T-cell (primary cell): ENCODE measurements around the gene MKLN1. TPM values are rescaled to one million over a fixed set of nuclear protein-coding genes. Genes with fewer than 3 reads are reported as not detected.

Experiments used
- ATAC-seq, 4 experiments: fragments of 200-7000 bp in 3 of 4; fragments of 150-1000 bp in 1 of 4; cut with Tn5 transposase; replicated peaks in 1 of 4; 1 replicate in 3 of 4; 2 replicates in 1 of 4; pipeline ENCODE4 v1.10.0; 2021; ENCODE audit warnings: moderate library complexity in 3 of 4, mild to moderate bottlenecking in 2 of 4, moderate number of reproducible peaks in 1 of 4
- CTCF ChIA-PET, 2 donors: fragments of 300-600 bp; sonication (Branson Sonifier 250); formaldehyde crosslinking; loops; one replicate each; lab custom pipeline; 2022; ENCODE audit warnings: antibody characterized with exemption in 2 of 2; lab: Charles Lee
- POLR2A ChIA-PET, 2 donors: fragments of 300-600 bp; sonication (Branson Sonifier 250); formaldehyde crosslinking; loops; one replicate each; lab custom pipeline; 2022; ENCODE audit warnings: antibody characterized with exemption in 2 of 2; lab: Charles Lee
- DNase-seq, 35 experiments: peaks; one replicate each; pipeline versions ENCODE4 v3.0.0 to v3.0.0-alpha.2; 2013 to 2023
- H3K27ac ChIP-seq: one replicate; pipeline ENCODE4 v1.5.1; 2013; ENCODE audit warnings: low read length
- H3K27me3 ChIP-seq, 2 experiments: replicated peaks in 1 of 2; 1 replicate in 1 of 2; 2 replicates in 1 of 2; pipeline versions ENCODE4 v1.6.1 to v1.7.0; 2013; ENCODE audit warnings: low read length in 1 of 2, mixed read lengths in 1 of 2; ENCODE audit not compliant: control insufficient read depth in 2 of 2, insufficient read depth in 2 of 2; ENCODE audit errors: extremely low read depth in 1 of 2
- H3K36me3 ChIP-seq, 2 donors: 1 replicate in 1 of 2; 2 replicates in 1 of 2; pipeline versions ENCODE4 v1.6.1 to v1.7.0; 2013; ENCODE audit warnings: low read length in 1 of 2; ENCODE audit not compliant: control insufficient read depth in 2 of 2, insufficient read depth in 1 of 2; ENCODE audit errors: extremely low read depth in 1 of 2
- H3K4me1 ChIP-seq, 2 experiments: 1 replicate in 1 of 2; 2 replicates in 1 of 2; pipeline versions ENCODE4 v1.6.1 to v1.7.0; 2013; ENCODE audit warnings: low read length in 2 of 2, mixed read lengths in 1 of 2; ENCODE audit not compliant: insufficient read depth in 2 of 2, control insufficient read depth in 1 of 2; ENCODE audit errors: extremely low read depth in 1 of 2
- H3K4me3 ChIP-seq, 2 donors: 1 replicate in 1 of 2; 2 replicates in 1 of 2; pipeline versions ENCODE4 v1.5.1 to v1.7.0; 2013; ENCODE audit warnings: mild to moderate bottlenecking in 2 of 2, low read length in 1 of 2, moderate library complexity in 1 of 2; ENCODE audit not compliant: control insufficient read depth in 1 of 2; ENCODE audit errors: extremely low read depth in 1 of 2
- H3K9me3 ChIP-seq: 2 replicates; pipeline ENCODE4 v1.7.0; 2013
- H3K27ac Mint-ChIP-seq, 2 donors: one replicate each; pipeline ENCODE4 v1.8.0; 2020 to 2021; ENCODE audit warnings: mild to moderate bottlenecking in 2 of 2, mixed read lengths in 2 of 2
- H3K27me3 Mint-ChIP-seq, 2 donors: one replicate each; pipeline ENCODE4 v1.8.0; 2021 to 2022; ENCODE audit warnings: mixed read lengths in 2 of 2
- H3K36me3 Mint-ChIP-seq: one replicate; pipeline ENCODE4 v1.8.0; 2021; ENCODE audit warnings: mixed read lengths
- H3K4me1 Mint-ChIP-seq, 3 donors: one replicate each; pipeline ENCODE4 v1.8.0; 2020 to 2022; ENCODE audit warnings: mixed read lengths in 3 of 3, mild to moderate bottlenecking in 1 of 3
- H3K4me3 Mint-ChIP-seq, 3 donors: one replicate each; pipeline ENCODE4 v1.8.0; 2020 to 2022; ENCODE audit warnings: mild to moderate bottlenecking in 3 of 3, mixed read lengths in 3 of 3, moderate library complexity in 3 of 3
- H3K9me3 Mint-ChIP-seq, 3 donors: one replicate each; pipeline ENCODE4 v1.8.0; 2020 to 2022; ENCODE audit warnings: mixed read lengths in 3 of 3
- WGBS: methylation state at CpG from one replicate; pipeline ENCODE4 v1.1.5; 2013; ENCODE audit warnings: missing lambda C conversion rate; ENCODE audit not compliant: insufficient coverage; 5-methylcytosine and 5-hydroxymethylcytosine counted together
- total RNA-seq, 35 experiments: library from RNA in 6 of 35; stranded (reverse) in 6 of 35; fragments of 120-200 nt in 1 of 35; gene quantifications; one replicate each; pipeline versions ENCODE4 v1.2.1 to v1.2.4 and lab custom pipeline; 2013 to 2026

Gene MKLN1
- total RNA-seq, 5 donors from 2014 or later (not counting 1 experiment from before 2014, with no cell fraction given) = 43.9 to 63.3 (median 46.5) TPM

DNA sequence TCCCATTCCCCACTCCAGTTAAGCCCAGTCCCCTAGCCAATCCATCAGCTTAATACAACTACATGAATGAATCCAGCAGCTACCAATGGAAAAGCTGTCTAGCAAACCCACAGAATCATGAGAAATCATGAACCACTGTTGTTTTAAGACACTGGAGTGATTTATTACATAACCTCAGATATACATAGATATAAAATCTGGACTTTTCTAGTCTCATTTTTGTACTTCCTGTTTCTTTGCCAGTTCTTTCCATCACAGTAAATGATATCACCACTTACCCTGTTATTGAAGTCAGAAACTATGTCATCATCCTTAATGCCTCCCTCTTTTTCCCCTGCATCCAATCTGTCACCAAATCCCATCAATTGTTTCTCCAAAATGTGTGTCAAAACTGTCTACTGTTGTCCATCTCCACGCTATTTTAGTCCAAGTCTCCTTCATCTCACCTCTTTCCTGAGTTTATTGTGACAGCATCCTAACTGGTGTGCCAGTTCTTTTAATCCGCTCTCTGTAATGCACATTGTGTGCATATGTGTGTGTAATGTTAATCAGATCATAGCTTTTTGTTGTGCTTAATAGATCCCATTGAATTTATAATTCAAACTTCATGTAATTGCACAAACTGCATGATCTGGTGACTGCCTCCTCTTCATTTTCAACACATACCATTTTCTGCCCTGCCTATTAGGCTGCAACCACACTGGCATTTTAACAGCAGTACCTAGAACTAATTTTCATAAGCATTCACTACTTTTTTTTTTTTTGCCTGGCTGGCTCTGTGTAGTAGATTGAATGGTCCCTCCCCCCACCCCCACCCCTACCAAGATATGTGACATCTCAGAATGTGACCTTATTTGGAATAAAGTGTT is 56.0 kb downstream of the MKLN1 start:
- Histone ChIP-seq H3K27me3 (no peaks in the 10 kb centered on the region), H3K9me3 (no peaks in the 10 kb centered on the region), H3K4me1 (peaks cover 5 to 7% of the 10 kb centered on the region in 2 experiments), H3K27ac (no peak overlapping the region), H3K4me3 (no peak overlapping the region), H3K36me3 (peaks cover 0 to 2% of the 10 kb centered on the region in 2 donors)
- no peak for DNase-seq
- Mint-ChIP-seq H3K4me3 (no peak overlapping the region), H3K36me3 (peaks cover 24% of the 10 kb centered on the region), H3K27ac (no peak overlapping the region), H3K27me3 (no peaks in the 10 kb centered on the region), H3K4me1 (peaks cover 45 to 54% (median 49%) of the 10 kb centered on the region in 3 donors), H3K9me3 (no peaks in the 10 kb centered on the region)
- WGBS = no CpG with 5 or more reads among the region's 2 CpGs
- ChIA-PET CTCF (interaction anchor here in 1 of 2 donors (0.5 kb wide), 1 partner anchor 59 kb away, joined by 3 read pairs; no protein-coding TSS in a partner anchor), POLR2A (no interaction called here)
- no peak for ATAC-seq

DNA sequence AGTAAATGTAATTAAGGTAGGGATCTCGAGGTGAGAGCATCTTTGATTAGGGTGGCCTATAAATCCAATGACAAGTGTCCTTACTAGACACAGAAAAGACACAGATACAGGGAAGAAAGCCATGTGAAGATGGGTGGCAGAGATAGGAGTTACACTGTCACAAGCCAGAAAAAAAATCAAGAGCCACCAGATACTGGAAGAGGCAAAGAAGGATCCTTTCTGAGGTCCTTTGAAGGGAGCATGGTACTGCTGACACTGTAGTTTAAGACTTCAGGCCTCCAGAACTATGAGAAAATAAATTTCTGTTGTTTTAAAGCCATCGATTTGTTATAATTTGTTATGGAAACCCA is 56.6 kb downstream of the MKLN1 start:
- WGBS = no CpG with 5 or more reads among the region's 2 CpGs
- peaks cover 45 to 54% (median 49%) of the 10 kb centered on the region in 3 donors for H3K4me1 Mint-ChIP-seq
- DNase-seq = no peak
- no peaks in the 10 kb centered on the region for H3K36me3 ChIP-seq
- H3K27ac ChIP-seq = no peak overlapping the region
- H3K4me3 Mint-ChIP-seq = no peak overlapping the region
- no peaks in the 10 kb centered on the region for H3K27me3 ChIP-seq
- POLR2A ChIA-PET = interaction anchor here in 1 of 2 donors (0.6 kb wide), 1 partner anchor 12 kb away, joined by 3 read pairs; no protein-coding TSS in a partner anchor
- peaks cover 26% of the 10 kb centered on the region for H3K36me3 Mint-ChIP-seq
- CTCF ChIA-PET = no interaction called here
- H3K4me3 ChIP-seq = no peak overlapping the region
- H3K27ac Mint-ChIP-seq = no peak overlapping the region
- H3K9me3 ChIP-seq = no peaks in the 10 kb centered on the region
- no peak for ATAC-seq
- H3K4me1 ChIP-seq = peaks cover 5 to 7% of the 10 kb centered on the region in 2 experiments
- H3K27me3 Mint-ChIP-seq = no peaks in the 10 kb centered on the region
- H3K9me3 Mint-ChIP-seq = no peaks in the 10 kb centered on the region

DNA sequence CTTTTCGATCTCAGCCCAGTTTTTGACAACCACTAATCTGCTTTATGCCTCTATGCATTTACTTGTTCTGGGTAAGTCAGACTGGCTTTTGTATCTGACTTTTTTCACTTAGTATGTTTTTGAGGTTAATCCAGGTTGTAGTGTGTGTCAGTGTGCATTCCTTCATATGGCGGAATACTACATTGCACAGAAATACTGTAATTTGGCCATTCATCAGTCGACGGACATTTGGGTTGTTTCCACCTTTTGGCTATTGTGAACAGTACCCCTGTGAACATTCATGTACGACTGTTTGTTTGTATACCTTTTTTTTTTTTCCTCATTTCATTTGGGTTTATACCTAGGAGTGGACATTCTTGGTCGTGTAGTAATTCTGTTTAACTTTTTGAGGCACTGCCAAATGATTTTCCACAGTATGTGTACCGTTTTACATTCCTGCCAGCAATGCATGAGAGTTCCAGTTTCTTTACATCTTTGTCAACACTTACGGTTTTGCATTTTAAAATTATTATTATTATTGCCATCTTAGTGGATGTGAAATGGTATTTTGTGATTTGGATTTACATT is 57.4 kb downstream of the MKLN1 start:
- CTCF ChIA-PET = interaction anchor here in 1 of 2 donors (0.6 kb wide), 1 partner anchor 500 kb away, joined by 3 read pairs; no protein-coding TSS in a partner anchor
- Mint-ChIP-seq H3K36me3 (peaks cover 23% of the 10 kb centered on the region), H3K27me3 (no peaks in the 10 kb centered on the region), H3K4me3 (no peak overlapping the region), H3K4me1 (peaks cover 39 to 51% (median 44%) of the 10 kb centered on the region in 3 donors), H3K9me3 (no peaks in the 10 kb centered on the region), H3K27ac (no peak overlapping the region)
- Histone ChIP-seq H3K4me3 (no peak overlapping the region), H3K27me3 (no peaks in the 10 kb centered on the region), H3K9me3 (no peaks in the 10 kb centered on the region), H3K36me3 (no peaks in the 10 kb centered on the region), H3K27ac (no peak overlapping the region), H3K4me1 (peaks cover 5 to 7% of the 10 kb centered on the region in 2 experiments)
- 100% methylated on average over 3 of the region's 8 CpGs for WGBS
- no peak for ATAC-seq
- no peak for DNase-seq
- POLR2A ChIA-PET = interaction anchor here in 1 of 2 donors (0.6 kb wide), 1 partner anchor 37 kb away, joined by 3 read pairs; no protein-coding TSS in a partner anchor

DNA sequence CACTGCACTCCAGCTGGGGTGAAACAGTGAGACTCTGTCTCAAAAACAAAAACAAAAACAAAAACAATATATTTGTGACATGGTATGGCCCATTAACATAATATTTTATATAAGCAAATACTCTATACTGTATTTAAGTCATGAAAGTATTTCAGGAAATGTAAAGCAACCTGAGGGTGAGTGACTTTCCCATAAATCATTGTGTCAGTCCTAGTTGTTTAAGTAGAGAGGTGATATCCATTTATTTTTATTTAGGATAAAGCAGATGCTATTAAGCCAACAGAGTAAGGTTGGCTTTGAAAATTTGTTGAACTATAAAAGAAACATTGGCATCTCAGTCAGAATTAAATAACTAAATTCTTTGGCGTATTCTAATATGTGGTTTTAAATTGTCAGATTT is 60.5 kb downstream of the MKLN1 start:
- Histone ChIP-seq H3K4me1 (peaks cover 0 to 3% of the 10 kb centered on the region in 2 experiments), H3K4me3 (no peak overlapping the region), H3K36me3 (no peaks in the 10 kb centered on the region), H3K27ac (no peak overlapping the region), H3K27me3 (no peaks in the 10 kb centered on the region), H3K9me3 (no peaks in the 10 kb centered on the region)
- POLR2A ChIA-PET = no interaction called here
- no peak for ATAC-seq
- Mint-ChIP-seq H3K27ac (no peak overlapping the region), H3K4me1 (peaks cover 29 to 47% (median 30%) of the 10 kb centered on the region in 3 donors), H3K27me3 (no peaks in the 10 kb centered on the region), H3K4me3 (no peak overlapping the region), H3K36me3 (peaks cover 30% of the 10 kb centered on the region), H3K9me3 (no peaks in the 10 kb centered on the region)
- no peak for DNase-seq
- WGBS = no CpG with 5 or more reads among the region's 1 CpG
- CTCF ChIA-PET = no interaction called here

DNA sequence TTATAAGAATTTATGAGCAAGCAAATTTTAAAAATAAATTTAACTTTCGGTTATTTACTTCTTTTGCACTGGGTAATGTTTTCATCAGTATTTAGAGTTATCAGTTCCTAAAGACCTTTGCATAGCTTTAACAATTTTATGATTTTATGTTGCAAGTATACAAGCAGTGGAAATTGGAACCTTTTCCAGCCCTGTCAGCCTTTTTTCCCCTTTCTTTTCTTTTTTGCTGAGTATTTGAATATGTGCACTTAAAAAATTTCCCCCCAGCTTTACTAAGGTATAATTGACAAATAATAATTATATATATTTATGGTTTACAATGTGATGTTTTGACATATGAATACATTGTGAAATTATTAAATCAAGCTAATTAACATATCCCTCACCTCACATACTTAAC is 62.6 kb downstream of the MKLN1 start:
- ATAC-seq = no peak
- Histone ChIP-seq H3K27ac (no peak overlapping the region), H3K27me3 (no peaks in the 10 kb centered on the region), H3K36me3 (peaks cover 0 to 5% of the 10 kb centered on the region in 2 donors), H3K4me1 (no peaks in the 10 kb centered on the region), H3K9me3 (no peaks in the 10 kb centered on the region), H3K4me3 (no peak overlapping the region)
- no peak for DNase-seq
- Mint-ChIP-seq H3K27me3 (no peaks in the 10 kb centered on the region), H3K4me1 (peaks cover 16 to 30% (median 18%) of the 10 kb centered on the region in 3 donors), H3K27ac (no peak overlapping the region), H3K9me3 (no peaks in the 10 kb centered on the region), H3K4me3 (no peak overlapping the region), H3K36me3 (peaks cover 30% of the 10 kb centered on the region)
- ChIA-PET POLR2A (no interaction called here), CTCF (interaction anchor here in 1 of 2 donors (0.6 kb wide), 1 partner anchor 64 kb away, joined by 4 read pairs; no protein-coding TSS in a partner anchor)
- WGBS = no CpG with 5 or more reads among the region's 1 CpG

DNA sequence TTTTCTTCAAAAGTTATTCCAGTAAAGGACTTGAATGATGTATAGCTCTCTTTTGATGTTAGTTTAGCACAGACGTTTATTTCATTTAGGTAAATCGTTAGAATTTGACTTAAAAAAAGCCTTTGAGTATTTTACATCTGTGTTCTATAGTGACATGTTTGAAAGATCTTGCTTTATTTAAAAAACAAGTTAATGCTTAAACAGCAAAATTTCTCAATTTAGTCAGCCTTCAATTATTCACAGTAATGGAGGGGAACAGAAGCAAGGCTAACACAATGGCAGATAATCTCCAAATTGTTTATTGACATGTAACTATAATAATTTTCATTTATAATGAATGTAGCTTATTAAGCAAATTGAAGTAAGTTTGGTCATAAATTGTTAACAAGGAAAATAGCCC is 63.5 kb downstream of the MKLN1 start:
- no CpG with 5 or more reads among the region's 2 CpGs for WGBS
- H3K36me3 Mint-ChIP-seq = peaks cover 27% of the 10 kb centered on the region
- no peak overlapping the region for H3K27ac ChIP-seq
- H3K4me3 Mint-ChIP-seq = no peak overlapping the region
- no peaks in the 10 kb centered on the region for H3K27me3 Mint-ChIP-seq
- DNase-seq (no peak), ATAC-seq (no peak)
- no peak overlapping the region for H3K27ac Mint-ChIP-seq
- ChIA-PET CTCF (interaction anchor here in 1 of 2 donors (0.5 kb wide), 1 partner anchor 487 kb away, joined by 3 read pairs; no protein-coding TSS in a partner anchor), POLR2A (interaction anchor here (0.5 to 0.8 kb wide), 5 partner anchors 12 to 539 kb away, joined by 3 to 4 read pairs (median 3); no protein-coding TSS in a partner anchor)
- no peaks in the 10 kb centered on the region for H3K27me3 ChIP-seq
- no peaks in the 10 kb centered on the region for H3K4me1 ChIP-seq
- no peaks in the 10 kb centered on the region for H3K9me3 ChIP-seq
- no peaks in the 10 kb centered on the region for H3K9me3 Mint-ChIP-seq
- peaks cover 14 to 21% (median 17%) of the 10 kb centered on the region in 3 donors for H3K4me1 Mint-ChIP-seq
- H3K4me3 ChIP-seq = no peak overlapping the region
- H3K36me3 ChIP-seq = peaks cover 0 to 5% of the 10 kb centered on the region in 2 donors
